Trophoblast cell (in vitro differentiated cells and primary cell): ENCODE results near the gene LTBP4.
A peak's percentile ranks its signal among the peaks of the same experiment; 100 is the strongest.

ENCODE experiments used
- DNase-seq, 2 donors: peaks; one replicate each; pipeline ENCODE4 v3.0.0-alpha.2; 2016
- H2AFZ ChIP-seq: 2 replicates; pipeline ENCODE4 v1.6.1; 2013; ENCODE audit warnings: low read length, moderate library complexity, mild to moderate bottlenecking; ENCODE audit not compliant: insufficient read depth, poor library complexity
- H2AK5ac ChIP-seq: 2 replicates; pipeline ENCODE4 v1.6.1; 2013; ENCODE audit warnings: mild to moderate bottlenecking, low read length
- H2BK120ac ChIP-seq: 2 replicates; pipeline ENCODE4 v1.6.1; 2013; ENCODE audit warnings: low read length, mild to moderate bottlenecking, moderate library complexity; ENCODE audit not compliant: insufficient read depth, poor library complexity
- H2BK12ac ChIP-seq: 2 replicates; pipeline ENCODE4 v1.6.1; 2013; ENCODE audit warnings: mild to moderate bottlenecking, low read length, moderate library complexity
- H2BK5ac ChIP-seq: 2 replicates; pipeline ENCODE4 v1.6.1; 2013; ENCODE audit warnings: low read length, low read depth, moderate library complexity, mild to moderate bottlenecking; ENCODE audit not compliant: poor library complexity
- H3K14ac ChIP-seq: 2 replicates; pipeline ENCODE4 v1.6.1; 2013; ENCODE audit warnings: mild to moderate bottlenecking, low read length
- H3K18ac ChIP-seq: 2 replicates; pipeline ENCODE4 v1.6.1; 2013; ENCODE audit warnings: mild to moderate bottlenecking, low read length
- H3K23ac ChIP-seq: 2 replicates; pipeline ENCODE4 v1.6.1; 2013; ENCODE audit warnings: low read length
- H3K27ac ChIP-seq: 2 replicates; pipeline ENCODE4 v1.5.1; 2013; ENCODE audit warnings: low read depth, mild to moderate bottlenecking, inconsistent platforms, low read length, moderate library complexity
- H3K27me3 ChIP-seq: 2 replicates; pipeline ENCODE4 v1.6.1; 2013; ENCODE audit warnings: inconsistent platforms, mild to moderate bottlenecking, low read length, moderate library complexity; ENCODE audit not compliant: insufficient read depth
- H3K36me3 ChIP-seq, 2 experiments: 1 replicate in 1 of 2; 2 replicates in 1 of 2; pipeline ENCODE4 v1.6.1; 2013; ENCODE audit warnings: low read length in 2 of 2, mild to moderate bottlenecking in 2 of 2, moderate library complexity in 1 of 2; ENCODE audit not compliant: insufficient read depth in 2 of 2, control insufficient read depth in 1 of 2
- H3K4ac ChIP-seq: 2 replicates; pipeline ENCODE4 v1.6.1; 2013; ENCODE audit warnings: low read depth, mild to moderate bottlenecking, low read length, moderate library complexity
- H3K4me1 ChIP-seq, 2 experiments: 1 replicate in 1 of 2; 2 replicates in 1 of 2; pipeline ENCODE4 v1.6.1; 2013; ENCODE audit warnings: low read length in 2 of 2, mild to moderate bottlenecking in 2 of 2, moderate library complexity in 1 of 2; ENCODE audit not compliant: insufficient read depth in 2 of 2, control insufficient read depth in 1 of 2
- H3K4me2 ChIP-seq: 2 replicates; pipeline ENCODE4 v1.6.1; 2013; ENCODE audit warnings: inconsistent platforms, mild to moderate bottlenecking, low read length, moderate library complexity
- H3K4me3 ChIP-seq: 2 replicates; pipeline ENCODE4 v1.5.1; 2013; ENCODE audit warnings: mild to moderate bottlenecking, low read depth, low read length, inconsistent platforms
- H3K79me1 ChIP-seq: one replicate; pipeline ENCODE4 v1.6.1; 2013; ENCODE audit warnings: low read length
- H3K79me2 ChIP-seq: 2 replicates; pipeline ENCODE4 v1.6.1; 2013; ENCODE audit warnings: low read length, mild to moderate bottlenecking; ENCODE audit not compliant: control insufficient read depth, insufficient read depth, poor library complexity
- H3K9ac ChIP-seq: 2 replicates; pipeline ENCODE4 v1.6.1; 2013; ENCODE audit warnings: mild to moderate bottlenecking, low read length
- H3K9me3 ChIP-seq: 2 replicates; pipeline ENCODE4 v1.6.1; 2013; ENCODE audit warnings: low read depth, mild to moderate bottlenecking, control low read depth, inconsistent platforms, low read length; ENCODE audit not compliant: insufficient read depth
- H4K12ac ChIP-seq: 2 replicates; pipeline ENCODE4 v1.6.1; 2013; ENCODE audit warnings: low read depth, mild to moderate bottlenecking, low read length, moderate library complexity
- H4K8ac ChIP-seq: 2 replicates; pipeline ENCODE4 v1.6.1; 2013; ENCODE audit warnings: low read depth, mild to moderate bottlenecking, low read length, moderate library complexity
- H4K91ac ChIP-seq: one replicate; pipeline ENCODE4 v1.6.1; 2013; ENCODE audit warnings: low read depth, mild to moderate bottlenecking, low read length, moderate library complexity
- WGBS: extraction: QIAGEN DNeasy Blood & Tissue Kit; methylation state at CpG from one replicate; pipeline ENCODE4 v1.1.7; 2013; ENCODE audit warnings: missing lambda C conversion rate; ENCODE audit not compliant: insufficient read length, insufficient coverage; ENCODE audit errors: extremely low coverage; 5-methylcytosine and 5-hydroxymethylcytosine counted together

Gene LTBP4

DNA sequence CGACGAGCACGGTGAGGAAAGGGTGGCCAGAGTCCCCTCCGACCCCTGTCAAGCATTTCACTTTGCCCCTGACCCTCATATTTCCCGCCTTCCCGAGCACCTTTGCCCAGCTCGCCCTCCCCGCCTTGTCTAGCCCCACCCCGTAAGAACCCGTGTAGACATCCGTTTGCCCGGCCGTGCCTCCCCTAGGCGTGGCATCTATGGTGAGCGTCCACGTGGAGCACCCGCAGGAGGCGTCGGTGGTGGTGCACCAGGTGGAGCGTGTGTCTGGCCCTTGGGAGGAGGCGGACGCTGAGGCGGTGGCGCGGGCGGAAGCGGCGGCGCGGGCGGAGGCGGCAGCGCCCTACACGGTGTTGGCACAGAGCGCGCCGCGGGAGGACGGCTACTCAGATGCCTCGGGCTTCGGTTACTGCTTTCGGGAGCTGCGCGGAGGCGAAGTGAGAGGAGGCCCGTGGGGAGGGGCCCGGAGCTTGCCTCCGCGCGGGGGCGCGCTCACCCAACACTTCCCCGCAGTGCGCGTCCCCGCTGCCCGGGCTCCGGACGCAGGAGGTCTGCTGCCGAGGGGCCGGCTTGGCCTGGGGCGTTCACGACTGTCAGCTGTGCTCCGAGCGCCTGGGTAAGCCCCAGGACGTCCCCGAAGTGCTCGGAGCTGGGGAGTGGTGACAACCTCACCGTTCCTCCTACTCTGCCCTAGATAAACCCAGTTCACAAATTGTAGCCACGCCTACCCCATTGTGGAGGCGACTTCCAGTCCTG is 4.2 kb downstream of the LTBP4 start:
- no CpG with 5 or more reads among the region's 71 CpGs for WGBS
- peak overlapping the region; percentile 35 for H2BK120ac ChIP-seq
- H4K8ac ChIP-seq = peak overlapping the region; percentile 52

DNA sequence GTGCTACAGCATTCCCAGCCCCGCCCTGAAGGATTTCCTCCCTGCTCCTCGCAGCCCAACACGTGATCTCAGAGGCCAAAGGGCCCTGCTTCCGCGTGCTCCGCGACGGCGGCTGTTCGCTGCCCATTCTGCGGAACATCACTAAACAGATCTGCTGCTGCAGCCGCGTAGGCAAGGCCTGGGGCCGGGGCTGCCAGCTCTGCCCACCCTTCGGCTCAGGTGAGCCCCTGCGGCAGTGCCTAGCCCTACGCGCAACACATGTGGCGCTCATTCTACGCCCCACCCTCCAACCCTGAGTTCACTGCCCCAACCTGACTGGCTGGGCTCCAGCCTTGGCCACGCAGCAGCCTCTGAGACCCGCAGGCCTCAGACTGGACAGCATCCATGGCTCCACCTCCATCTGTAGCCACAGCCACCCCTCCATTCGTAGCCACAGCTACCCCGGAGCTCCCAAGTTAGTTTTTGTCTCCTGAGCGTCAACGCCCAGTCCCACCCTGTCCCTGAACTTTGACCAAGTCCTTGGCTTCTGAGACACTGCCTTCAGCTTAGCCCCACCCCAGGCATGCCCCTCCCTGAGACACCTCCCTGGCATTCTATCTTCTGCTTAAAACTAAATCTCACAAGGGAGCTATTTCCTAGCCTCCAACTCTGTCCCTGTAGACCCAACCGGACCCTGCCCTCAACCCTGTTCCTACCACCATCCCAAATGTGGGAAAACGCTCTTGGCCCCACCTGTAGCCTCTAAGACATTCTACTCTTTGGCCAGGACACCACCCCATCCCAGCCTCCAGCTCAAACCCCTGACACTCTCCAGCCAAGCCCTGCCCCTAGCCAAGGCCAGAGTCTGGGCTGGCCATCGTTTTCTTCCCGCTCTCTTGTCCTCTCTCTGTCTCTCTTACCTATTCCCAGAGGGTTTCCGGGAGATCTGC is 6.4 kb downstream of the LTBP4 start:
- peaks cover 28 to 42% of the 10 kb centered on the region in 2 experiments for H3K4me1 ChIP-seq
- peaks cover 25% of the 10 kb centered on the region for H3K79me1 ChIP-seq
- no peak overlapping the region for H4K12ac ChIP-seq
- WGBS = no CpG with 5 or more reads among the region's 31 CpGs
- H3K36me3 ChIP-seq = peaks cover 0 to 3% of the 10 kb centered on the region in 2 experiments
- no peak overlapping the region for H2BK12ac ChIP-seq
- H3K27ac ChIP-seq = no peak overlapping the region
- no peak overlapping the region for H2BK120ac ChIP-seq
- H3K4me2 ChIP-seq = no peak overlapping the region
- no peak overlapping the region for H3K14ac ChIP-seq
- H2AFZ ChIP-seq = no peak overlapping the region
- H3K23ac ChIP-seq = no peak overlapping the region
- H2AK5ac ChIP-seq = peak overlapping the region; percentile 10
- peaks cover 8% of the 10 kb centered on the region for H3K9me3 ChIP-seq
- H3K4me3 ChIP-seq = peak overlapping the region; percentile 23
- no peak overlapping the region for H3K9ac ChIP-seq
- no peaks in the 10 kb centered on the region for H3K79me2 ChIP-seq
- peak in 1 of 2 donors; percentile 42 for DNase-seq
- H3K27me3 ChIP-seq = peaks cover 6% of the 10 kb centered on the region
- H2BK5ac ChIP-seq = no peak overlapping the region
- no peak overlapping the region for H3K18ac ChIP-seq
- no peak overlapping the region for H4K8ac ChIP-seq
- no peak overlapping the region for H4K91ac ChIP-seq
- H3K4ac ChIP-seq = no peak overlapping the region

More for the DNA sequence above, 4.2 kb downstream of the LTBP4 start:
- Histone ChIP-seq H3K9ac (no peak overlapping the region), H2BK12ac (peak overlapping the region; percentile 61), H3K23ac (no peak overlapping the region), H3K79me2 (no peaks in the 10 kb centered on the region), H3K14ac (peak overlapping the region; percentile 46), H3K4ac (peak overlapping the region; percentile 40), H3K27me3 (peaks cover 20% of the 10 kb centered on the region), H4K12ac (peak overlapping the region; percentile 49), H2BK5ac (peak overlapping the region; percentile 14), H3K36me3 (no peaks in the 10 kb centered on the region), H3K4me1 (peaks cover 31 to 47% of the 10 kb centered on the region in 2 experiments), H4K91ac (peak overlapping the region; percentile 71), H3K4me3 (peak overlapping the region; percentile 58), H3K27ac (peak overlapping the region; percentile 15), H2AFZ (peak overlapping the region; percentile 85), H3K18ac (peak overlapping the region; percentile 81), H2AK5ac (peak overlapping the region; percentile 29), H3K4me2 (peak overlapping the region; percentile 65), H3K79me1 (peaks cover 28% of the 10 kb centered on the region), H3K9me3 (peaks cover 4% of the 10 kb centered on the region)
- peak; percentile 96 for DNase-seq

- Histone ChIP-seq H3K4me2 (no peak overlapping the region), H2BK120ac (no peak overlapping the region), H3K4me3 (no peak overlapping the region), H3K9ac (no peak overlapping the region), H3K23ac (no peak overlapping the region), H4K91ac (no peak overlapping the region), H3K9me3 (peaks cover 14% of the 10 kb centered on the region), H2BK5ac (no peak overlapping the region), H3K27ac (no peak overlapping the region), H3K14ac (no peak overlapping the region), H3K4ac (no peak overlapping the region), H4K12ac (no peak overlapping the region), H2BK12ac (no peak overlapping the region), H3K36me3 (peaks cover 0 to 3% of the 10 kb centered on the region in 2 experiments), H4K8ac (no peak overlapping the region), H3K27me3 (peaks cover 6% of the 10 kb centered on the region), H3K18ac (no peak overlapping the region), H3K79me1 (peaks cover 22% of the 10 kb centered on the region), H2AFZ (no peak overlapping the region), H2AK5ac (no peak overlapping the region), H3K79me2 (no peaks in the 10 kb centered on the region), H3K4me1 (peaks cover 28 to 36% of the 10 kb centered on the region in 2 experiments)
- no peak for DNase-seq
- WGBS = no CpG with 5 or more reads among the region's 14 CpGs
These were observed 7.1 kb downstream of the LTBP4 start for GRCh38 chr19:40608240-40608621.

DNA sequence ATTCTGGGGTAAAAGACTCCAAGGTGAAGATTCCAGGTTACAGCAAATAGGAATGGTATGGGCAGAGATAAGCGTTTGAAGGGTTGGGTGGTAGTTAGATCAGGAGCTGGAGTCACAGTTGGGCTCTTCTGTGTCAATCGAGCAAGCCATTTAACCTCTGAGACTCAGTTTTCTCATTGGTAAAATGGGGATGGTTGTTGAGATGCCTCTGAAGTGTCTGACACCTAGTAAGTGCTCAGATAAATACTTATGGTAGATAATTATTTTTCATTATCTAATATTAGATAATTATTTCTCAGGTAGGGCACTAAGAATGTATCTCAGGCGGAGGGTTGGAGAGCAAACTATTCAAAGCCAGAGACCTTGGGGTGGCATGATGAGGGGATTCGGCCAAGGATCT is 7.8 kb downstream of the LTBP4 start:
- no peak overlapping the region for H4K12ac ChIP-seq
- no peak overlapping the region for H4K8ac ChIP-seq
- H3K79me2 ChIP-seq = no peaks in the 10 kb centered on the region
- no peak overlapping the region for H2AK5ac ChIP-seq
- no CpG with 5 or more reads among the region's 4 CpGs for WGBS
- H3K4me1 ChIP-seq = peaks cover 28 to 34% of the 10 kb centered on the region in 2 experiments
- no peak overlapping the region for H2BK12ac ChIP-seq
- no peak overlapping the region for H3K4ac ChIP-seq
- H2AFZ ChIP-seq = no peak overlapping the region
- H3K36me3 ChIP-seq = peaks cover 0 to 3% of the 10 kb centered on the region in 2 experiments
- peaks cover 25% of the 10 kb centered on the region for H3K79me1 ChIP-seq
- peaks cover 15% of the 10 kb centered on the region for H3K9me3 ChIP-seq
- no peak overlapping the region for H3K9ac ChIP-seq
- peak; percentile 18 to 46 for DNase-seq
- no peak overlapping the region for H3K4me3 ChIP-seq
- no peak overlapping the region for H2BK5ac ChIP-seq
- H3K23ac ChIP-seq = no peak overlapping the region
- no peak overlapping the region for H2BK120ac ChIP-seq
- no peak overlapping the region for H3K27ac ChIP-seq
- no peak overlapping the region for H3K18ac ChIP-seq
- H3K27me3 ChIP-seq = peaks cover 6% of the 10 kb centered on the region
- H3K14ac ChIP-seq = no peak overlapping the region
- H4K91ac ChIP-seq = no peak overlapping the region
- H3K4me2 ChIP-seq = no peak overlapping the region
